GM18907 (cell line): Measurements from ENCODE around the gene ADGRF5.
"Not testable (repeated sequence)": the region's sequence is repeated elsewhere in the genome, so short reads cannot be mapped to it uniquely, and the experiment has no call there.

ENCODE experiments used
- ATAC-seq: cut with Tn5 transposase; IDR thresholded peaks from one replicate; pipeline ENCODE4 v1.9.1; 2021; ENCODE audit warnings: mild to moderate bottlenecking, moderate library complexity; ENCODE audit not compliant: unreplicated experiment

The ADGRF5 gene

DNA sequence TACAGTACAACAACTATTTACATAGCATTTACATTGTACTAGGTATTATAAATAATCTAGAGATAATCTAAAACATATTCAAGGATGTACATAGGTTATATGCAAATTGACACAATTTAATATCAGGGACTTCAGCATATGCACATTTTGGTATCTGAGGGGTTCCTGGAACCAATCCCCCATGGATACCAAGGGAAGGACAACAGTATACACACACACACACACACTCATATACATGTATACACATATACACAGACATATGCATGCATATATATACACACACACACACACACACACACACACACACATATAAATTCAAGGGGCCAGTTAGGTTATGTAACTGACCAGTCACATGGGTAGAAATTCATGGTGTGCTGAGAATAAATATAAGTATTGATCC lies 24.9 kb downstream of the ADGRF5 start:
- no peak for ATAC-seq

DNA sequence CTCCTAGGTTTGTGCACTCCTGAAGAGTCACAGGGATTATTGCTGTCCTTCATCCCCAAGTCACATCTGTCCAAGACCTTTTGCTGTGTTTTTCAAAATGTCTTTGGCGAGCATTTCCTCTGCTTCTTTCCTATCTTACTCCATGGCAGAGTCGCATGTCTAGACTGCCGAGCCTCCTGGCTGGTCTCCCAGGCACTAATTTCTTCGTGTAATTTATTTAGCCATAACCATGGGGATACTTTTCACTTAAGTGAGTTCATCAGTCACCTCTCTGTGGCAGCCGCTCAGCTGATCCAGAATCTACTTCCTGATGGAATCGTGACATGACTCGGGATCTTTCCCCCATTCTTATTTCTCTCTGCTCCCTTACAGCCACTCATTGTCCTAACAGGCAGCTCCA lies 25.8 kb downstream of the ADGRF5 start:
- ATAC-seq = no peak

DNA sequence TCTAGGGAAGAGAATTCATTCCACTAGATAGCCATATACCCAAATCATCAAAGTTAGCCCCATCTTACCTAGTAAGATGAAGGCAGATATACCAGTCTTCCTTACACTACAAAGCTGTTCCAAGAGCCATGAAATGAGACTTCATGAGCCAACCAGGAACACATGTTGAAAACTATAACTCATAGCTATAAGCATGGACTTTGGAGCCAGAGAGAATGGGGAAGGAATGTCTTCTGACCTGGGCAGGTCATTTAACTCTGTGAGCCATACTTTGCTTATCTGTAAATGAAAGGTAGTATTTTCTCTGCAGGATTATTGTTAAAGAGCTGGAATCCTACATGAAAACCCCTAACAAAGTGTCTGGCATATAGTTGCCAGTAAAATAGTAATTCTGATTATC lies 27.3 kb downstream of the ADGRF5 start:
- ATAC-seq = no peak

DNA sequence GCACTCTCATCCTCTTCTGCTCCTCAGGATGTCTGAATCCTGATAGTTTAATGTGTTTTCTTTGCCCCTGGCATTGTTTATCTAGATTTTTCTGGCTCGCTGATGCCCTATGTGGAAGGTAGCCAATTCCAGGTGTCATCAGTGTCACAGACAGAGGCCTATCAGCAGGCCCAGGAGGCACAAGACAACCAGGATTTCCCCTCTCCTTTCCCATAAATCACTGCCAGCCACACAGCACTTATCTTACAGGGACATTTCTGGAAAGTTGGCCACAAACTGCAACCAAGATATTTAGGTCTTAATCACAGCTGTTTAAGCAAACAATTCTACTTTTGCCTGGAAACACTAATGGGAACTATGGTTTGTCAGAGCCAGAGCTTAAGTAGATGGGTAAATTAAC lies 28.1 kb downstream of the ADGRF5 start:
- no peak for ATAC-seq

DNA sequence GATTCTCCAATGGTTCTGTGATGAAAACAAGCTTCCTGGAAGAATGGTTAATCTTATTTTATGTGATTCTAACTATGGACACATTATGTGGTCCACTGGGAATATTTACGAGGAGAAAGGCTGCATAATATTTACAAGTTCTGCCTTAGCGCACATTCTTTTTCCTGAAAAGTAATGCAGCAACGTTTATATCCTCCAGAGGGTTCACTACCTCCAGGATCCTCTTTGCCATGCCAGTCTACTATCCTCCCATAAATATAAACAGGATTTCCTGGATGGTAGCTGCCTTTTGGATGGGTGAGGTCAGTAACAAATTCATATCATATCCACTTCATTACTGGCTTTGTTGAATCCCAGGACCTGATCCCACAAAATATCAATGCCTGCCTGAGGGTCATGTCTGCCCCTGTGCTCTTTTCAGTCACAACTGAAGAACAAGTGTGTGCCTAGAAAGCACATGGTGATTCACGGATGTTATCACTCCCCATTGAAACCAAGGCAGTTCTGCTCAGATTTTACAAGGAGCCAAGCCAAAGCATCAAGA lies 30.4 kb downstream of the ADGRF5 start:
- ATAC-seq = no peak

DNA sequence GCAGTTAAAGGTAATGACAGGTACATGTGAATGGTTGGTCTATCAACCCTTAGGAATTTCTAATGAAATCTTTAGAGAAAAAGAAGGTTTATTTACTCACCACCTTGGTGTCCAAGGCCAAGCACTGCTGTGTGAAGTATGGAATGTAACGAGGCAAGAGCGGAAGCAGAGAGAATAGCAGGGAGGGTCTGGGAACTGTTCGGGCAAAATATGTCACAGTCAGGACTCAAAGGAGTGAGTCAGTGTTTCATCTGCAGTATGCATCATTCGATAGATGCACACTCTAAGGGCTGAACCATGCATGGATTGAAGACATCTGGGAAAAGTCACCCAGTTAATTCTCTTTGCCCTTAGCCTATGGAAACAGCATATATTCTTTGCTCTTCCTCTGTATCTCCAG lies 33.2 kb downstream of the ADGRF5 start:
- no peak for ATAC-seq

DNA sequence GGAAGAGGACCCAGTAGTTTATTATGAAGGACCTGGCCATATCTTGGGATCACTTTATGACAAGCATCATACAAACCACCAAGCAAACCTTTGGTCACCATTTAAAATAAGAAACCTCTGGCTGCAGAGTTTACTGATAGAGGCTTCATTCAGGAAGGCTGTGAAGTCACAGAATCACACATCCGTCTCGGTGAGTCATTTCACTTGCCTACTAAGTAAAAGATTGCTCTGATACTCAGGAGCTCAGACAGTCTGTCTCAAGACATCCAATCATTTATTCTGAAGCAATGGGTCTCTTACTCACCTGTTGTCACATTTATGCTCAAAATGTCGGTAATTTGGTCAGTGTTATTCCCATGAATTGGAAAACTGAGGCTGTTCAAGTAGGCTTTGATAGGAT lies 33.7 kb downstream of the ADGRF5 start:
- no peak for ATAC-seq

DNA sequence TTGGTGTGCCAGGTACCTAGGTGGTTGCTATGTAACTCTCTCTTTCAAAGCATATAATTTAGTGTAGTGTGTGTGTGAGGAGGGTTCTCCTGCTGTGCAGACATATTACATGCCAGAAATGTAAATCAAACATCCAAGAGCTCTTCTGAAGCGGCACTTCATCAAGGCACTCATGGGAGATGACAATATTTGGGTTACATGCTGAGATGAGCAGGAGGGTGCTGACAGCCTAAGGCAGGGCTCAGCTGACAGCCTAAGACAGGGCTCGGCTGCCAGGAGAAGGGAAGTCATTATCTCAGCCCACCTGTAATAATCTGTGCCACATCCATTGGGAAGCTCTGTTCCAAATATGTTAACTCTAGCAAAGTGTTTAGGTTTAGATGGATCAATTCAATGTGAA lies 39.1 kb downstream of the ADGRF5 start:
- no peak for ATAC-seq

DNA sequence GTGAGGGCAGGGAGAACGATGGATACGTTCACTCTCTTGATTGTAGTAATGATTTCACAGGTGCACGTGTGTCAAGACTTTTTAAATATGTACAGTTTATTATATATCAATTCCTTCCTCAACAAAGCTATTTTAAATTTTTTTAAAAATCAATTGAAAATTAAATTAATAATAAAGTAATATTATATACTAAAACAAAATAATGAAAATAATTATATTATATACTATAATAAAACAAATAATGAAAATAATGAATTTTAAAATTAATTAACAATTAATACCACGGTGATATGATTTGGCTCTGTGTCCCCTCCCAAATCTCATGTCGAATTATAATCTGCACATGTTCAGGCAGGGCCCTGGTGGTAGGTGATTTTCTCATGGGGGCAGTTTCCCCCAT lies 42.7 kb downstream of the ADGRF5 start:
- no peak for ATAC-seq

DNA sequence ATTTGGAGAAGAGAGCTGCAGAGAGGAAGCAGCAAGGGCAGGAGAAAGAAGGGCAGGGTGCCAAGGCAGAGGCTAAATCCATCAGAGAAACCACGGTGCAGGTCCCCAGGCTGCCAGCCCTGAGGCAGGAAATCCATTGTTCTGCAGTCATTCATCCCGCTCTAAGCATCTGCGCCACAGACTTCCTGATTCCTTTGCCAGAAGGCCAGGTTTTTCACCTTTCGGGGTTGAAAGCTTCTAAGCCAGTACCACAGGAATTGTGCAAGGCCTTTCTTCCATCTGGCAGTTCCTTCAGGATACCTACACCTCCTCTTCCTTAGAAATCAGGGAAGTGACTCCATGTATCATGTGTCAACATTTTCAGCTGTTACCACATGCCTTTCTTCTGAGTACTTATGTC lies 45.6 kb downstream of the ADGRF5 start:
- ATAC-seq = no peak

DNA sequence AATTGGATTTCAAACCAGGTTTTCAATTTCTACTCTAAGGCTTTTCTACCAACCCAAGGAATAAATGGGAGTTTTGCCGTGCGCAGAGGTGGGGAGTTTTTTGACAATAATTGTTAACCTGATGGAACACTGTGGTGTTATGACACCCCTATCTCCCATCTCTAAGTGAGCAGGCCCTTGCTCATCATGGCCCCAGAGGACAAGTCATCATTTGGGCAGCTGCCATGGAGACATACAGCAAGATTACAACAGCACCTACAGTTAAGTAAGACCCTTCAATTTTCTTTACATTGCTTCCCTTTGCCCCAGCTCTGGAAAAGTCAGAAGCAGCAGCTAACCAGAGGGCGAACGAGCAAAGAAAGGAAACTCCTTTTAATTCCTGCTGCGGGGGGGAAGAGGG lies 54.3 kb downstream of the ADGRF5 start:
- no peak for ATAC-seq

DNA sequence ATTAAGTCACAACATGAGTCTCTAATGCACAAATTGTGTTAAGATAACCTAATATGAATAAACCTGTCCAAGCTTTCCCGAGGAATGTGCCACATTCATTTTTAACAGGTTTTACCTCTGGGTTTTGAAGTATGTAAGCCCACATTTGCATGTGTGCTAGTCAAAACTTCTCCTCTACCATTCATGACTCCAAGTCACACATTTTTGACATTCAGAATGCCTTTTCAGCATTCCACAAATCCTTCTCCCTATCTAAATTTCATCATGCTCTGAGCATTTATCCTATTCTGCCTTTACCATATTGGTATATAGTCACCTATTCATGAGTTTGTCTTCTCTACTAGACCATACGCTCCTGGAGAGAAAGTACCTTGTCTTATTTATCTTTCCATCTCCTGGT lies 56.5 kb downstream of the ADGRF5 start:
- no peak for ATAC-seq

DNA sequence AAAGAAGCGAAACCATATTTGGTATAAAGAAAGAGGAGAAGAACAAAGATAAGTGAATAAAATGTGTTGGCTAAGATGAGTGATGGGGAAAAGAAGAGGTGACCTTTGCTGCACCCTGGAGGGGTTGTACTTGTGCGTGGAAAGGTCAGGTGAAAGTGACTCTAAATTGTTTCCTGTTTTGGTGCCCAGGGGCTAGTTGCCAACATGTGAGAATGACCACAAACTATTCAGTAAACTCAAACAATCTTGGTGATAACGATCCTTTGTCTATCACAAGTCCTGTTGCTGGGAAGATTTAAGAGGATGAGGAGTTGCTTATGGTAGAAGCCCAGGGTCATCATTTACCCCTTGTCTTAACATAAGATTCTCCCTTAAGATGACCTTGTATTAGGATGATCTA lies 57.9 kb downstream of the ADGRF5 start:
- no peak for ATAC-seq

DNA sequence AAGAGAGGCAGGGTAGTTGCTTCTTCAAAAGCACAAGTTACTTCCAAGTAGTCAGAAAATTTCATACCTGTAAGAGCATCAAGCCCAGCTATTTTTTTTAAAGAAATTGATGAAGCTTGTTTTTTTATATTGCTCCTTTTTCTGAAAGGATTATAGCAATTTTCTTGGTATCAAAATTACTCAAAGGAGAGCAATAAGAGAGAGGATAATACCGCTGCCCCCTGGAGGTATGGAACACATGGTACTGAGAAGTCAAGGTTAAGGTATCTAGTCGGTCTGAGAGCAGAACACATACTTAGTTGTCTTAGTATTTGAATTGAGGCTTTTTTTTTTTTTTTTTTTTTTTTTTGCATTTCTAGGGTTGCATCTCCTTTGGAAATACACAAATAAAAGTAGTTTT lies 59.4 kb downstream of the ADGRF5 start:
- ATAC-seq = no peak

DNA sequence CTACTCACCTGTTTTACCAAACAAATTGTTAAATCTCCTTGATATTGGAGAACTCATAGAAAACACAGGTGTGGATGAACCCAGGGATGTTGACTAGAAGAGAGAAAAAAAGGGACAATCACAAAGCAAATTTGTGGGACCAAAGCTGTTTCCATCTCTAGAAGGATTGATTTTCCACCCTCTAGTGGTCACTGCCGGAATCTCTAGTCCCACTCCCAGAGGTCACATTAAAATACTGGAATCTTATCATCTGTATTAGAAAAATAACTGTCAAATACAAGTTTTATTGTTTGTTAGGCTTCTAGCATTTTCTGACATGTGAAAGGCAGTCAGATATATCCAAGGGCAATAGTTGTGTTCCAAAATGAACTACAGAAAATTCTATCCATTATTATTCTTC lies 65.8 kb downstream of the ADGRF5 start:
- peak; percentile 61 for ATAC-seq

DNA sequence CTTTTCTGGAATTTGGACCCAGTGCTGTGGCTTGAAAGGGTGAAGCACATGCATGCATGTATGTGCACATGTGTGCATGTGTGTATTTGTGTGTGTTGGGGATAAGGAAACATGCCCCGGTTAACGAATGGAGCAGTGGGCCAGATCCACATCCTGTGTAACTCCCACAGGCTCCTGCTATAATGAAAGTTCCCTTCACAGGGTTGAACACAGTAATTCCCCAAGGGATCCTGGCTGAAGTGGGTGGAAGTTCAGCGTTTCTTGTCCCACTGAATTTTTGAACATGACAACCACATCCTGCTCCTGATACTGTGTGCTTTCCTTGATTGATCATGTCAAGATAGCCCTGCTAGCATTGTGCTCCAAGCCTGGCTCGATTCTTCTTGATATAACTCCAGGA lies 70.2 kb downstream of the ADGRF5 start:
- not testable (repeated sequence) for ATAC-seq

DNA sequence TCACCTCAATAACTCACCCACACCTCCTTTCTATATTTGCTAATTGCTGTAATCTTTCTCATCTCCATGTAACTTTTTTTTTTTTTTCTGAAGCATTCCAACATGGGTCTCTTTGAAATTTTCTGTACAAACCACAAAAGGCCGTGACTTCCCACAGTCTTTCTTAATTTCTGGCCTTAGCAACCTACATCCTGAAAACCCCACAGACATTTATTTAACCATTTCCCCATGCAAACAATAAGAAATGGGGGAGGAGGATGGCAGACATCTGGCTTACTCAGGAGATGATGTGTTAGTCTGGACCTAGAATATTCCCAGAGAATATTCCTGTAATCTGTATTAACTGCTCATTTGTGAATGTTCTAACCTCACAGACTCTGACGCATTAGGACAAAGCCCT lies 70.9 kb downstream of the ADGRF5 start:
- ATAC-seq = no peak

DNA sequence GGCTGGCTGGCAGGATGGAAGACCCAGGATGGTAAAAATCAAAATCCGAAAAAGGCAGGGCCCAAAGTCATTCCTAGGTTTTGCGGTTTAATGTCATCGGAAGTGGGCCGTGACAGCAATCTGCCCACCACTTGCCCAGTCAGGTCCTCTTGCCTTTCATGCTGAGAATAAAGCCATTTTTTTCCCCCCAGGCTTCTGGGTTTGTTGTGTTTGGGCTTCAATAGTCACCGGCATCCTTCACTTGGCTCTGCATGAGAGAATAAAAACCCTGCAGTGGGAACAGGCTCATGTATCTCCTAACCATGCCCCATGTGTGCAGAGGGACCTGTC lies 72.4 kb downstream of the ADGRF5 start:
- ATAC-seq = no peak

DNA sequence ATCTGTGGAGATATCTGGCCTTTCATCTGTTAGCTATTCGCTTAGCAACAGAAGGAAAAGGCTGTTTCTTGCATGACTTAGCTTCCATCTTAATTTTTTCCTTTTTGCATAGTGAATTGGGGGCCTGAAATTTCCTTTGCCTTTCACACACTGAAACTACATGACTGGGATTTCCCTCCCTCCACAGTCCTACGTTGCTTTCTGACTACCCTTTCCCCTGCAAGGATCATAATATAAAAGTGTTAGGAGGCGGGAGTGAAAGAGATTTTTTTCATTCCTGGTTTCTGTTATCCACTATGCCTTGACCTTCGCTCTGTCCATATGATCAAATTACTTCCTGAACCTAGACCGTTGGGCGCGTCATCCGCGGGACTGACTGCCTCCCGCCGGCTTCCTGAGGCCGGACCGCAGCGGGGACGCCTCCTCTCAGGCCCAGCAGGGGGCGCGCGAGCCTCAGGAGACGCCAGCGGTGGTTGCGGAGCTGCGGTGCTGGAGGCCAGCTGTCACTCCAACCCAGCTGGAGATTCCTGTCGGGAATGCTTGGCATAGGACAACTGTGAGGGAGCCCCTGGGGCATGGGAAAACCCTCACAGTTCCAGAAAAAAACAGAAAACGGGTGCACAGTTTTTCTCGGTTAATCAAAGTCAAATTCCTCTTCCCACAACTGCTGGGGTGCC lies 72.9 kb downstream of the ADGRF5 start:
- peak; percentile 92 for ATAC-seq

DNA sequence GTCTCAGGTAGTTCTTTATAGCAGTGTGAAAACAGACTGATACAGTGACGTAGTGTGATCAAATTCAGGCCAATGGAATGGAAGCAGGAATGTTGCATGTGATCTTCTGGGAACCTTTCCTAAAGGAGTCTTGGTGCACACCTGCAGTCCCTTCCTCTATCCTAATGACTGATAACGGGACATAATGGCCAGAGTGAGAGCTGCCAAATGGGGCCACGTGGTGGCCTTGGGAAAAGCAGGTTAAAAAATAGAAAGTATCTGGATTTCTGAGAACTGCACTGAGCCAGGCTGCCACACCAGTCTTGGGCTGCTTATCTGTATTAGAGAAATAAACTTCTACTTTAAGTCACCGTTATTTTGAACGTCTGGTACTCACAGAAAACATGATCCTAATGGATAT lies 76.6 kb downstream of the ADGRF5 start:
- ATAC-seq = no peak

DNA sequence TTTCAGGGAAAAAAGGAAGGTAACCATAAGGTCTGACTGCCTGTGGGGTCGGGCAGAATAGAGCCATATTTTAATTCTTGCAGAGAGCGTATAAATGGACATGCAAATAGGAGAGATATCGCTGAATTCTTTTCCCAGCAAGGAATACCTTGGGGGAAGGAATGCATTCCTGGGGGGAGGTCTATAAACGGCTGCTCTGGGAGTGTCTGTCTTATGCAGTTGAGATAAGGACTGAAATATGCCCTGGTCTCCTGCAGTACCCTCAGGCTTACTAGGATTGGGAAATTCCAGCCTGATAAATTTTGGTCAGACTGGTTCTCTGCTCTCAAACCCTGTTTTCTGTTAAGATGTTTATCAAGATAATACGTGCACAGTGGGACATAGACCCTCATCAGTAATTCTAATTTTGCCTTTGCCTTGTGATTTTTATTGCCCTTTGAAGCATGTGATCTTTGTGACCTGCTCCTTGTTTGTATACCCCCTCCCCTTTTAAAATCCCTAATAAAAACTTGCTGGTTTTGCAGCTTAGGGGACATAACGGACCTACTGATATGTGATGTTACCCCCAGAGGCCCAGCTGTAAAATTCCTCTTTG lies 79.4 kb downstream of the ADGRF5 start:
- ATAC-seq = not testable (repeated sequence)

DNA sequence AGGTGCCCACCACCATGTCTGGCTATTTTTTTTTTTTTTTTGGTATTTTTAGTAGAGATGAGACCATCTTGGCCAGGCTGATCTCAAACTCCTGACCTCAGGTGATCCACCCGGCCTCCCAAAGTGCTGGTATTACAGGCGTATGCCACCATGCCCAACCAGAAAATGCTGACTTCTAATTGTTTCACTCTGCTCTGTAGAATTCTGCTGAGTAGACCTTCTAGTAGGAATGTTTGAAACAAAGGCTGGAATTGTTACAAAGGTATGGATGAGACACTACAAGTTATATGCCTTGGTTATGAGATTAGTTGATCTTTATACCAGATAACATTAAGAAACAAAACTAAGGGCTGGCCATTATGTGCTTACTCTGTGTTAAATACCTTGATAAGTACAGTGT lies 83.7 kb downstream of the ADGRF5 start:
- ATAC-seq = no peak

DNA sequence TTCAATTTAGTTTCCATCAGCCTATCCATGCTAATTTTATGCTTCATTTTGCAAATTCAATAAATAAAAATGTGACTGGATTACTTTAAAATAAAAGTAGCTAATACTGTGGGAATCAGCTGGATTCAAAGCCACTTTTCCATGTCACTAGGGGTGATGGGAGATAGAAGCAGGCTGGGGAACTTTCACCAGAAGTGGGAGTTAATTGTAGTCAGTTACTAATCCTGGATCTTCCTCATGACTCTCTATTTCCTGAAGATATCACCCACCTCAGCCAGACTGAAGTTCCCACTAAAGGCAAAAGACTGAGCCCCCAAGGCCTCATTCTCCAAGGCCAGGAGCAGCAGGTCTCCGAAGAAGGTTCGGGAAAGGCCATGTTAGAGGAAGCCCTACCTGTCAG lies 86.7 kb downstream of the ADGRF5 start:
- ATAC-seq = not testable (repeated sequence)
